NB4 (cell line): ENCODE measurements around the gene LPP.

Experiments
- CTCF ChIP-seq: IDR thresholded peaks from one replicate; pipeline ENCODE4 v1.5.1; 2012; ENCODE audit warnings: low read depth, low read length
- MAX ChIP-seq: IDR thresholded peaks from 2 replicates; pipeline ENCODE4 v1.6.1; 2011; ENCODE audit warnings: low read depth, low read length
- POLR2A ChIP-seq: IDR thresholded peaks from 2 replicates; pipeline ENCODE4 v1.6.1; 2011; ENCODE audit warnings: mild to moderate bottlenecking; ENCODE audit not compliant: insufficient read length; ENCODE audit errors: extremely low read depth

- TF ChIP-seq MAX (no peak), POLR2A (no peak), CTCF (no peak)
Measured at GRCh38 chr3:188139466-188139865, 14.5 kb upstream of the LPP start.
